ENCODE data around the gene TEX22.

DNA sequence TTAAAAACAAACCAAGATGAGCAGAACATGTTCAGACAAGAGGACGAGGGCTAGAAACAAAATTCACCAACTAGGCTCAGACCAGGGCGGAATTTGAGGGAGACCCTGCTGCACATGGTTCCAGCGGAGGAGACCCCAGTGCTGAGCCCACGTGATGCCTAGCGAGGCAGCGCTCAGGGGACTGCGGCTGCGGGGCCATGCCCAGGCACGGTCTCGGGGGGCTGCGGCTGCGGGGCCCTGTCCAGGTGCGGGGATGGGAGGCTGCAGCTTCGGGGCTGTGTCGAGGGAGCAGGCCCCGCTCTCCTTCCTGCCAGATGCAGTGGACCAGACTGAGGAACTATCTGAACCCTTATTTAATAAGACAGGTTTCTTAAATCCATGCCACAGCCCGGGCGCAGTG lies 63.6 kb downstream of the TEX22 start:
- TF ChIP-seq, protein P1, sequence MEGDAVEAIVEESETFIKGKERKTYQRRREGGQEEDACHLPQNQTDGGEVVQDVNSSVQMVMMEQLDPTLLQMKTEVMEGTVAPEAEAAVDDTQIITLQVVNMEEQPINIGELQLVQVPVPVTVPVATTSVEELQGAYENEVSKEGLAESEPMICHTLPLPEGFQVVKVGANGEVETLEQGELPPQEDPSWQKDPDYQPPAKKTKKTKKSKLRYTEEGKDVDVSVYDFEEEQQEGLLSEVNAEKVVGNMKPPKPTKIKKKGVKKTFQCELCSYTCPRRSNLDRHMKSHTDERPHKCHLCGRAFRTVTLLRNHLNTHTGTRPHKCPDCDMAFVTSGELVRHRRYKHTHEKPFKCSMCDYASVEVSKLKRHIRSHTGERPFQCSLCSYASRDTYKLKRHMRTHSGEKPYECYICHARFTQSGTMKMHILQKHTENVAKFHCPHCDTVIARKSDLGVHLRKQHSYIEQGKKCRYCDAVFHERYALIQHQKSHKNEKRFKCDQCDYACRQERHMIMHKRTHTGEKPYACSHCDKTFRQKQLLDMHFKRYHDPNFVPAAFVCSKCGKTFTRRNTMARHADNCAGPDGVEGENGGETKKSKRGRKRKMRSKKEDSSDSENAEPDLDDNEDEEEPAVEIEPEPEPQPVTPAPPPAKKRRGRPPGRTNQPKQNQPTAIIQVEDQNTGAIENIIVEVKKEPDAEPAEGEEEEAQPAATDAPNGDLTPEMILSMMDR (IDR thresholded peaks at IDR 0.05 in 4 of 5, conservative IDR thresholded peaks at IDR 0.05 in 1 of 5): no peak
- TF ChIP-seq POLR2A (IDR thresholded peaks at IDR 0.05): no peak

Data from gastrocnemius medialis (tissue), 4 donors.